ENCODE measurements around the gene LIPK. TPM values are rescaled to one million over a fixed set of nuclear protein-coding genes. Genes with fewer than 3 reads are reported as not detected.
"Not testable (repeated sequence)": the region's sequence is repeated elsewhere in the genome, so short reads cannot be mapped to it uniquely, and the experiment has no call there.

LIPK gene
- total RNA-seq, 2 donors from 2014 or later = not detected

- H3K4me1 ChIP-seq (ENCODE audit: control insufficient read depth in 1 of 2, low read depth in 2 of 2) = no peaks in the 10 kb centered on the region
- H3K27me3 ChIP-seq (replicated peaks; ENCODE audit: insufficient read depth) = no peaks in the 10 kb centered on the region
- H3K36me3 ChIP-seq = no peaks in the 10 kb centered on the region
- H3K9me3 ChIP-seq = no peaks in the 10 kb centered on the region
- no peak for TF ChIP-seq CTCF (IDR thresholded peaks at IDR 0.05)
- H3K4me3 ChIP-seq = no peak overlapping the region
- no peak overlapping the region for H3K27ac ChIP-seq
- ATAC-seq (ENCODE audit: insufficient number of reproducible peaks, low FRiP score, low read depth) (no peak), DNase-seq (ENCODE audit: low spot score) (no peak)
These were observed 27.2 kb downstream of the LIPK start for GRCh38 chr10:88733215-88733614.

GRCh38 chr10:88735661-88736060 is 29.6 kb downstream of the LIPK start:
- DNase-seq (ENCODE audit: low spot score) (no peak), ATAC-seq (ENCODE audit: insufficient number of reproducible peaks, low FRiP score, low read depth) (no peak)
- H3K27me3 ChIP-seq (replicated peaks; ENCODE audit: insufficient read depth) = no peaks in the 10 kb centered on the region
- TF ChIP-seq CTCF (IDR thresholded peaks at IDR 0.05) = no peak
- no peaks in the 10 kb centered on the region for H3K4me1 ChIP-seq (ENCODE audit: control insufficient read depth in 1 of 2, low read depth in 2 of 2)
- no peak overlapping the region for H3K4me3 ChIP-seq
- no peak overlapping the region for H3K27ac ChIP-seq
- no peaks in the 10 kb centered on the region for H3K9me3 ChIP-seq
- H3K36me3 ChIP-seq = no peaks in the 10 kb centered on the region

- H3K4me1 ChIP-seq (ENCODE audit: control insufficient read depth in 1 of 2, low read depth in 2 of 2); H3K9me3 ChIP-seq; ATAC-seq (ENCODE audit: insufficient number of reproducible peaks, low FRiP score, low read depth); H3K4me3 ChIP-seq; H3K27me3 ChIP-seq (replicated peaks; ENCODE audit: insufficient read depth); H3K27ac ChIP-seq; DNase-seq (ENCODE audit: low spot score); H3K36me3 ChIP-seq: not testable (repeated sequence)
These were observed 35.9 kb downstream of the LIPK start for GRCh38 chr10:88741921-88742320.

GRCh38 chr10:88742448-88742847 is 36.4 kb downstream of the LIPK start:
- TF ChIP-seq CTCF (IDR thresholded peaks at IDR 0.05) = no peak
- H3K4me3 ChIP-seq = no peak overlapping the region
- H3K4me1 ChIP-seq (ENCODE audit: control insufficient read depth in 1 of 2, low read depth in 2 of 2) = no peaks in the 10 kb centered on the region
- H3K9me3 ChIP-seq = no peaks in the 10 kb centered on the region
- ATAC-seq (ENCODE audit: insufficient number of reproducible peaks, low FRiP score, low read depth) (no peak), DNase-seq (ENCODE audit: low spot score) (no peak)
- no peak overlapping the region for H3K27ac ChIP-seq
- no peaks in the 10 kb centered on the region for H3K27me3 ChIP-seq (replicated peaks; ENCODE audit: insufficient read depth)
- H3K36me3 ChIP-seq = no peaks in the 10 kb centered on the region

GRCh38 chr10:88744002-88744401 is 38.0 kb downstream of the LIPK start:
- no peak for ATAC-seq (ENCODE audit: insufficient number of reproducible peaks, low FRiP score, low read depth)
- Histone ChIP-seq H3K4me3 (no peak overlapping the region), H3K27me3 (replicated peaks; ENCODE audit: insufficient read depth) (no peaks in the 10 kb centered on the region), H3K4me1 (ENCODE audit: control insufficient read depth in 1 of 2, low read depth in 2 of 2) (no peaks in the 10 kb centered on the region), H3K27ac (no peak overlapping the region), H3K36me3 (no peaks in the 10 kb centered on the region), H3K9me3 (no peaks in the 10 kb centered on the region)
- TF ChIP-seq CTCF (IDR thresholded peaks at IDR 0.05) = no peak
- DNase-seq (ENCODE audit: low spot score) = no peak

- TF ChIP-seq CTCF (IDR thresholded peaks at IDR 0.05) = no peak
- ATAC-seq (ENCODE audit: insufficient number of reproducible peaks, low FRiP score, low read depth) (no peak), DNase-seq (ENCODE audit: low spot score) (no peak)
- Histone ChIP-seq H3K27me3 (replicated peaks; ENCODE audit: insufficient read depth) (no peaks in the 10 kb centered on the region), H3K9me3 (peaks cover 3% of the 10 kb centered on the region), H3K4me1 (ENCODE audit: control insufficient read depth in 1 of 2, low read depth in 2 of 2) (no peaks in the 10 kb centered on the region), H3K27ac (no peak overlapping the region), H3K36me3 (no peaks in the 10 kb centered on the region), H3K4me3 (no peak overlapping the region)
These were observed 39.6 kb downstream of the LIPK start for GRCh38 chr10:88745633-88746032.

Measured in thoracic aorta (tissue), 2 donors.